Erythroblast (primary cell): Measurements from ENCODE around the gene TMEM266.

Experiments
- GATA1 ChIP-seq: IDR thresholded peaks from 2 replicates; pipeline ENCODE4 v1.6.1; 2011; ENCODE audit warnings: low read depth, mild to moderate bottlenecking, control low read depth, low read length, moderate library complexity
- POLR2A ChIP-seq: IDR thresholded peaks from 2 replicates; pipeline ENCODE4 v1.6.1; 2011; ENCODE audit warnings: mild to moderate bottlenecking, low read length

DNA sequence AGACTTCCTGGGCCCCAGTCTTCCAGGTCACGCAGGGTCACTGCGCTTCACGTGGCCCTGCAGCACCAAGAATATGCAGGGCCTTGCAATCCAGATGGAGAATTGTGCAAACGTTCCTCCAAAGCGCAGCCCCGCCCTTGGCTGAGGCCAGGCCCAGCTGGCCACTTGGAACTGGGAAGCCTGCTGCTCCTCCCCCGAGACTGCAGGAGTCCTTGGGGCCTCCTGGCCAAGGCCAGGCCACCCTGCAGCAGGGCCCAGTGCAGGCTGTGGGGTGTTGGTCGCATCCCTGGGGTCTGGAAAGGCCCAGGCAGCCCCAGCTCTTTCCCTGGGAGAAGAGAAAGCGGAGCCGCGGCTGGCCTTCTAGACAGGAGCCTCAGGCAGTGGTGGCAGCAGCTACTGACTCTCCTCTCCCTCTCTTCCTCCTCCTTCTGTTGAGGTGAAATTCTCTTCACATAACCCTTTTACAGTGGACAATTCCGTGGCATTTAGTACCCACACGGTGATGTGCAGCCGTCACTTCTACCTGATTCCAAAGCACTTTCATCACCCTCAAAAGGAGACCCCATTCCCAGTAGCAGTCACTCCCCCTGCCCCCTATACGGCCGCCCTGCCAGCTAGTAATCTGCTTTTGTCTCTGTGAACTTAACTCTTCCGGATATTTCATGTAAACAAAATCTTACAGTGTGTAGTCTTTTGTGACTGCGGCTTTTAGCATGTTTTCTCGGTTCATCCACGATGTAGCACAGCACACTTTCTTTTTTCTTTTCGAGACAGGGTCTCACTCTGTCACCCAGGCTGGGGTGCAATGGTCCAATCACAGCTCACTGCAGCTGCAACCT lies 103.9 kb downstream of the TMEM266 start:
- TF ChIP-seq POLR2A: no peak
- no peak for TF ChIP-seq GATA1
